ENCODE measurements around the gene SAMD8.
"Not testable (repeated sequence)": the region's sequence is repeated elsewhere in the genome, so short reads cannot be mapped to it uniquely, and the experiment has no call there.

The SAMD8 gene

DNA sequence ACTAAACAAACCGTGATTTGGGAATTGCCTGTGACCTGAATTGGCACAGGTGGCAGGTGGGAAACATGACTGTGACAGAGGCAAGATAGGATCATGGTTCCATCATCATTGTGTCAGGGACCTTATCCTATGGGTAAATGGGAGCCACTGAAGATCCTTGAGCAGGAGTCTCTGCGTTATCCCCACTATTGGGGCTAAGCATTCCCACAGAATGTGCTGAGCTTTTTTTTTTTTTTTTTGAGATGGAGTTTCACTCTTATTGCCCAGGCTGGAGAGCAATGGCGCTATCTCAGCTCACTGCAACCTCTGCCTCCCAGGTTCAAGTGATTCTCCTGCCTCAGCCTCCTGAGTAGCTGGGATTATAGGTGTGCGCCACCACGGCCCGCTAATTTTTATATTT is 88.5 kb downstream of the SAMD8 start:
- not testable (repeated sequence) for DNase-seq

DNA sequence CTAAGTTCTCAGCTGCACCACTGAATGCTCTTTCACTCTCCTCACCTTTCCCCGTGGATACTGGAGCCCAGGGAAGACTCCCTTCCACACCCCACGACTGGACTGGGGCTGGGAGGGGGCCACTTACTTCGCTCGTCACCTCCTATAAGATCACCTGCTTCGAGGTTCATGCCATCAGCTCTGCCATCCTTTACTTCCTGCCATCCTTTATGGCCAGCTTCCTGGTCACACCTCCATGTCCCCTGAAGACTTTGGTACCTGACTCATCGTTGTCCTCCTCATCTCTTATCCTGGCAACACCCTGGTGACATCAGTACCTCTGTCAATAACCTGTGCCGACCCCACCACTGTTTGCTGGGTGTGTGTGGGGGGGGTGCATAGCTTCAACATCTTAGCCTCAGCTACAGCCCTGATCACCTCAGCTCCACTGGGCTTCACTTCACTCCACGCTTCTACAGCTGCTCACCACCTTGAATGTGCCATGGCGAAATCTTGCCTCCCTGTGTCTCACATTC is 90.4 kb downstream of the SAMD8 start:
- no peak for DNase-seq

DNA sequence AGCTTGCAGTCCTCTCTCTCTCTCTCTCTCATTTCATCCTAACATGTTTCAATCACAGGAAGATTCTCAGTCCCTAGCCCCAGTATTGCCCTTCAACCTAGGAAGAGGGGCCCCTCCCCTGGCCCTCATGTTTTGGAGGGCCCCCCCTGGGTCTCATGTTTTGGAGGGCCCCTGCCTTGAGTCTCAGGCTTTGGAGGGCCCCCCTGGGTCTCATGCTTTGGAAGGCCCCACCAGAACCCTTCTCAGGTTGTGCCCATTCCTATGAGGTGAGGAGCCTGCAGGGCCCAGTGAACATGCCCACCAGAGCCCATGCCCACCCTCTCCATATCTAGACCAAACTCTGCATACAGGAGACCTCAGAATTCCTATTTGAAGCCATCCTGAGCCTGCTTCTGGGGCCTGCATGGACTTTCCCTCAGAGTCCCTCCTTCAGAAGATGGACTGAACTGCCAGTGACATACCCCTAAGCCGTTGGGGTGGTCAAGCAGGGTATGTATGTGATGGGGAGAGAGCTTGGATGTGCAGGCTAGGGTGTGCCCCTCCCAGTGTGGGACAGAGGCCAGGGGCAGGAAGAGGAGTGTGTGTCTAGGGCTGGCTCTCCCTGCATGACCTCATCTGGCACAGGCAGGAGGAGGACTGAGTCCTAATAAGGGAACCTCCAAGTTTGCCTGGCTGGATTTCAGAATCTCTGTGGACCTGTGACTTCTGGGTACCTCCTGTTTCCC is 91.0 kb downstream of the SAMD8 start:
- DNase-seq: peak; percentile 58

DNA sequence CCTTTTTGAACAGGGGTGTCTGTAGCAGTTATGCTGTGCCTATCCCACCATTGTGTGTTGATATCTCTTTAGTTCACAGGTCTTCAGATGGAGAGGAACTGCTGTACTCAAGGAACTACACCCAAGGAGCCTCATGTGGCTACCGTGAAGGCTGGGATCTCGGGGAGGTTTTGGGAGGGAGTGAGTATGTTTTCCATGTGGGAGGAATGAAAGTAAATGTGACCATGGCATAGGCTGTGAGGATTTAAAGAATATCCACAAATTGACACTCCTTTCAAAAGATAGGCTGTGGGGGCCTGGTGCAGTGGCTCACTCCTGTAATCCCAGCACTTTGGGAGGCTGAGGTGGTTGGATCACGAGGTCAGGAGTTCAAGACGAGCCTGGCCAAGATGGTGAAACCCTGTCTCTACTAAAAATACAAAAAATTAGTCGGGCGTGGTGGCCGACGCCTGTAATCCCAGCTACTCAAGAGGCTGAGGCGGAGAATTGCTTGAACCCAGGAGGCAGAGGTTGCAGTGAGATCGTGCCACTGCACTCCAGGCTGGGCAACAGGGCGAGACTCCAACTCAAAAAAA is 91.7 kb downstream of the SAMD8 start:
- not testable (repeated sequence) for DNase-seq

- DNase-seq: no peak
These were observed 92.3 kb downstream of the SAMD8 start for GRCh38 chr10:75203724-75204123.

GRCh38 chr10:75205908-75206307 is 94.5 kb downstream of the SAMD8 start:
- DNase-seq: no peak

DNA sequence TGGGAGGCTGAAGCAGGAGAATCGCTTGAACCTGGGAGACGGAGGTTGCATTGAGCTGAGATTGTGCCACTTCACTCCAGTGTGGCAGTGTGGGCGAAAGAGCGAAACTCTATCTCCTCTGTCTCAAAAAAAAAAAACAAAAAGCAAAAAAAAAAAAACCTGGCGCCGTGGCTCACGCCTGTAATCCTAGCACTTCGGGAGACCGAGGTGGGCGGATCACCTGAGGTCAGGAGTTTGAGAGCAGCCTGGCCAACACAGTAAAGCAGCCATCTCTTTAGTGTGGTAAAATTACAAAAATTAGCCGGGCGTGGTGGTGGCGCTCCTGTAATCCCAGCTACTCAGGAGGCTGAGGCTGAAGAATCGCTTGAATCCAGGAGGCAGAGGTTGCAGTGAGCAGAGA is 95.2 kb downstream of the SAMD8 start:
- DNase-seq: not testable (repeated sequence)

- DNase-seq: no peak
These were observed 95.8 kb downstream of the SAMD8 start for GRCh38 chr10:75207079-75207856.

- no peak for DNase-seq
These were observed 96.3 kb downstream of the SAMD8 start for GRCh38 chr10:75207857-75208144.

GRCh38 chr10:75208181-75208580 is 96.7 kb downstream of the SAMD8 start:
- peak; percentile 40 for DNase-seq

DNA sequence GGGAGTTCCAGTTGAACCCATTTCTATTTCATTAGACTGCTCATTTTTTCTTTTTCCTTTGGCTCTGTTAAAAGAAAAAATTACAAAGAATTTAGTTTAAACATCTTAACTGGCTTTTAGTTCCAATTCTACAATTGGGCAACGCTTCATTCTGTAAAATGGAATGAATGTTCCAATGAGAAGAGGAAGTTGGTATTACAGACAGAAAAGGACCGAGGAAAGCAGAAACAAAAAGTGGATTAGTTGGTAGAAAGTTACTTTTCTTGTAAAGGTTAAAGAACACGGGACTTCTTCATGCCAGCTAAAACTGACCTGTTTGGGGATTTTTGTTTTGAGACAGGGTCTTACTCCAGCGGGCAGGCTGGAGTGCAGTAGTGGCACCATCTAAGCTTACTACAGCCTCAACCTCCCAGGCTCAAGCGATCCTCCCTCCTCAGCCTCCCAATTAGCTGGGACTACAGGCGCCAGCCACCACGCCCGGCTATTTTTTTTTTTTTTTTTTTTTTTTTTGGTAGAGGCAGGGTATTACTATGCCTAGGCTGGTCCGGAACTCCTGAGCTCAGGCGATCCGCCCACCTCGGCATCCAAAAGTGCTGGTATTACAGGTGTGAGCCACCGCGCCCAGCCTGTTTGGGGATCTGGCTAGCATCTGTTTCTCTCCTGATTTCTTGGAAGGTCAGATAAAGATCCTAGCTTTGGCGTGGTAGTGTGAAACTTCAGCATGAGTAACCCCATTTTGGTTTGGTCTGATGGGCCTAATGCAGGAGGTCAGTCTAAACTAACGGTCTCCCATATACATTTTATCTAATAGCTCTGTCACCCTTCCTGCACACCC is 97.8 kb downstream of the SAMD8 start:
- DNase-seq: no peak

DNA sequence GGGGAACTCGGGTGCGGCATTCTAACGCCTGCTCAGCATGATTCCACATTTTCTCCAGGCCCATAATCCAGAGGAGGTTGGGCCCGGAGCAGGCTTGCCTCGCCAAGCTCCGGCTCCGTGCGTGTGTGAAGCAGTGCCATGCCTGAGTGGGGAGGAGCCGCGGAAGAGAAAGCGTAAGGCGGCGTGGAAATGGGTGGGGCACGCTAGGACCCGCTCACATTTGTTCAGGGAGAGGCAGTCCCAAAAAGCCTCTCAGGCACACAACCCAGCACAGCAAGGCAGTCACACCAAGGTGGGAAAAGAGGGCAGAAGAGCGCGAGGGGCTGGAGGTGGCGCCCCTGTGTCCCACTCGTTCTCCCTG is 98.4 kb downstream of the SAMD8 start:
- DNase-seq: peak; percentile 70

DNA sequence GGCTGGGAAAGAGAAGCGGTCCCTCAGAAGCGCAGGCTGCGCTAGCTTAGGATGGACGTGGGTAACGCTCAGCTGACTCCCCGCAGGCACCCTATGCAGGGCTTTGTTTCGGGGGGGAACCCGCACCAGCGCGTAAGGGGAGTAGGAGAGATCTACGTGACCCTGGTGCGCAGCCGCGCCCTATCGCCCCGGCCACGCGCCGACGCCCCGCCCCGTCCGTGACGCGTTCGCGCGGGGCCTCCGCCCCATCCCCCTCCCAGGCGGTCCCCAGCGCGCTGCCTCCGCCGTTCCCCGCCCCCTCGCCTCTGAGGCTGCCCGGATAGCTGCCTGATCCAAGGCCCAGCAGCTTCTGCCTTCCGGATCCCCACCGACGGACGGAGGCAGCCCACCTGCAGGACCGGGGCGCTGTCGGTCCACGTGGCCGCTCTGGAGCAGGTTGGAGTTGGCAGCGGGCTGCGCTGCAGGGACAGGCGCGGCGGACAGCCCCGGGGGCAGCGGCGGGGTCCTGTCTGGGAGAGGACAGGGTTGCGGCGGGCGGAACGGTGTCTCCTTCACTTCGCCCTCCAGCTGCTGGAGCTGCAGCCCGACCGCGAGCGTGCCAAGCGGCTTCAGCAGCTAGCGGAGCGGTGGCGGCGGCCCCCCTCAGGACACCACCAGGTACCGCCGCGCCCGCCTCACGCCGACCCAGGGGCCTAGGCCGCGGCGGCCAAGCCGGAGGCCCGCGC is 99.0 kb downstream of the SAMD8 start, which contains the start of gene VDAC2:
VDAC2 (plus strand) TSS at position 515 of the 725 bp plus-strand sequence. CDS start 363 bp downstream, outside the sequence.
- DNase-seq: peak; percentile 92

DNA sequence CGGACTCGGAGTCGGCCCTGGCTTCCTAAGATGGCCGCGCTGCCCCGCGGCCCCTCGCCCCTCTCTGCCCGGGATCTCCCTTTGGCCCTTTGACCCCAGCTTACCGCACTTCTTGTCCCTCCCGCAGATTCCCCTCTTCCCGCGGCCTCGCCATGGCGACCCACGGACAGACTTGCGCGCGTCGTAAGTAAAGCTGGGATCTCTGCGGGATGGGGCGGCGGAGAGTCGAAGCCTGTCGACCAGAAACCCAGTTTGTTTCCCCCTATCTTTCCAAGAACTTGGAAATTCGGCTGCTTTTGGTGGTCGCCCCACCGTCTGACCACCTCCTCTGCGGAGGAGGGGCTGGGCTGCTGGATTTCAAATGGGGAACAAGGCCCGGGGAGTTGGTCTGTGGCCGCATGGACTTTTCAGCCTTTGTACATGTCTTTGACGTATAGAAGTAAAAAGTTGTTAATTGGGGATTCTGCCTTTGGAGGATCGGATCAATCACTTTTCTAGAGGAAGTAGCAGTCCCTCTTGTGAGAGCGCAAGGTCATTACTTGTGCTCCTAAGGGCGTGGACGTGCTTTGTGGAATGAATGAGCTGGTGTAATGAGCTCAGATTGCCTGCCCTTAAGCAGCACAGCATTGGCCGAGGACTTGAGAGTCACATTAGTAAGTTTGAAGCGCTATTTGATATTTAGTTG is 99.7 kb downstream of the SAMD8 start:
- no peak for DNase-seq

DNA sequence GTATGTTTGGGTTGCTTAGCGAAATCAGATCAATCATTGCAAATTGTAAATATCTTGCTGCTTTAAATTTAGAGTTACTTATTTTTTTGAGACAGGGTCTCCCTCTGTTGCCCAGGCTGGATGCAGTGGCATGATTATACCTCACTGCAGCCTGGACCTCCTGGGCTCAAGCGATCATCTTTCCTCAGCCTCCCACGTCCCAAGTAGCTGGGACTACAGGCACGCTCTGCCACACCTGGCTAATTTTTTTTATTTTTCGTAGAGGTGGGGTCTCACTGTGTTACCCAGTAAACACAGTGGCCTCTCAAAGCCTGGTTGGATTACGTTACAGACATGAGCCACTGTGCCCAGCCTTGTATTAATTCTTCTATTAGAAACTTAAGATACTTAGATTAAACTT is 100.9 kb downstream of the SAMD8 start:
- DNase-seq: no peak

GRCh38 chr10:75220274-75220673 is 108.8 kb downstream of the SAMD8 start:
- DNase-seq: no peak

GRCh38 chr10:75221492-75221891 is 110.0 kb downstream of the SAMD8 start:
- DNase-seq: not testable (repeated sequence)

- no peak for DNase-seq
These were observed 112.1 kb downstream of the SAMD8 start for GRCh38 chr10:75223507-75223906.

DNA sequence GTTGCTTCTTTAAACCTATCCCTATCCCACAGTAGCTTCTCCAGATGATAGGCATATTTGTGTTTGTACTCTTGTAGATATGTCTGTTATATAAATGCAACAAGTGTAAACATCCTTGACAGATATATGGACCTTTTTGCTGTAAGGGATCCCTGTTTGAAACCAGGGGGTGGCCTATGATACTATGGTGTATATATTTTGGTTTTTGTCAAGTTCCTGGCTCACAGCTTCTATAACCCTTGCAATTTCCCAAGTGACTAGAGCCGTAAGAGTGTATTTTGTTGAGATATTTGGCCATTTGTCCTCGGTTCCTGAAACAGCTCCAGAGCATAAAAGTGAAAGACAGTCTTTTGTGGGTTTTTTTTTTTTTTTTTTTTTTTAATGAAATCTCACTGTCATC is 114.6 kb downstream of the SAMD8 start:
- DNase-seq: no peak

- no peak for DNase-seq
These were observed 115.2 kb downstream of the SAMD8 start for GRCh38 chr10:75226656-75227055.

DNA sequence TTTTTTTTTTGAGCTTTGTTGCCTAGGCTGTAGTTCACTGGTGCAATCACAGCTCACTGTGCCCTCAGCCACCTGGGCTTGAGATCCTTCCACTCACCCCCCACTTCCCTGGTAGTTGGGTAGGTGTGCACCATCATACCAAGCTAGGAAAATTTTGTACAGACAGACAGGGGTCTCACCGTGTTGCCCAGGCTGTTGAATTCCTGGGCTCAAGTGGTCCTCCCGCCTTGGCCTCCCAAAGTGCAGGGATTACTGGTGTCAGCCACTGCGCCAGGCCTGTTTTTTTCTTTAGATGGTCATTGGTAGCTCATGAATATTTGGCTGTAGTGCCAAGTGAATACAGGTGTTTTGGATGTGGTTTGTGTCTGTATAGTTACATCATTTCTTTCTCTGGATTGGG is 116.8 kb downstream of the SAMD8 start:
- DNase-seq: no peak

DNA sequence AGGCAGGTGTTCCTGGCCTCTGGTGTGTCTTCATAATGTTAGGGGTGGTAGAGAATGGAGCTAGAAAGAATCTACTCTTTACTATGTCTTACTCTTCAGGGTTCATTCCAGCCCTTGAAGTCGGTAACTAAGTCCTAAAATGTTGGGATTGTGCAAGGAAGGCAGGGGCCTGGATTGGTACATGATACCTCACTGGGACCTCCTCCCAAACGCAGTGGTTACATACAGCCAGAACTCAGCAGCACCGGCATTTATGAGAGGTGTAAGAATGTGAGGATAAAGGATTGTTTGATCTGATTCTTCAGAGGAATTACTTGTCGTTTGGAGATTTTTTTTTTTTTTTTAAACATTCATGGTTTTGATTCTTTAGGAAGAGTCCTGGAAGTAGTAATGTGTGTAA is 117.4 kb downstream of the SAMD8 start:
- no peak for DNase-seq
